SU-DHL-6 (cell line): ENCODE measurements around the gene GPR162.

Experiments
- EZH2phosphoT487 ChIP-seq: fragments of 200-600 bp; sonication (generic), shearing (Covaris generic); conservative IDR thresholded peaks from 2 replicates; pipeline ENCODE4 v1.6.1; 2018; ENCODE audit warnings: mild to moderate bottlenecking, antibody characterized with exemption, low read length, moderate library complexity, mixed read lengths
- TF ChIP-seq, protein P1 (sequence below): fragments of 200-600 bp; sonication (generic); IDR thresholded peaks from one replicate; pipeline ENCODE4 v1.5.1; 2017; ENCODE audit warnings: antibody characterized with exemption, mild to moderate bottlenecking, low read length, moderate library complexity; ENCODE audit not compliant: insufficient read depth, poor library complexity, severe bottlenecking

DNA sequence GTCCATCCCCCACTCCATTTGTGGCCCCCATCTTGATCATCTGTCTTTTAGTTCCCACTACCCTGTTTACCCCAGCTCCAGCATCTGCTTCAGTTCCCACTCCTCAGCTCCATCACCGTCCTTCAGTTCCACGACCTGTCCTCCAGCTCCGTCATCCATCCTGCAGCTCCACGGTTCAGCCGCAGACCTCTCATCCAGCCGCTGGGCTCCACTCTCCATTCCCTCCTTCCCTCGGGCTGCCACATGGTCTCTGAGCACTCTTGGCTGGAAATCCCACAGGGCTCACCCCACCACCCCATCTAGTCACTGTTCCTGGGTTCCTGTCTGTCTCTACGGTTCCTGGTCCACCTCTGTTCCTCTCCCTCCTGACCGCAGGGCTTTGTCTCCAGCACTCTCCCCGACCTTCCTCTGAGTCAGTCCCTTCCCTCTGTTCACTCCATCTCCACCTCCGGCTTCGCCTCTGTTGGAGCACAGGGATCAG is 3.3 kb downstream of the GPR162 start:
- TF ChIP-seq, protein P1, sequence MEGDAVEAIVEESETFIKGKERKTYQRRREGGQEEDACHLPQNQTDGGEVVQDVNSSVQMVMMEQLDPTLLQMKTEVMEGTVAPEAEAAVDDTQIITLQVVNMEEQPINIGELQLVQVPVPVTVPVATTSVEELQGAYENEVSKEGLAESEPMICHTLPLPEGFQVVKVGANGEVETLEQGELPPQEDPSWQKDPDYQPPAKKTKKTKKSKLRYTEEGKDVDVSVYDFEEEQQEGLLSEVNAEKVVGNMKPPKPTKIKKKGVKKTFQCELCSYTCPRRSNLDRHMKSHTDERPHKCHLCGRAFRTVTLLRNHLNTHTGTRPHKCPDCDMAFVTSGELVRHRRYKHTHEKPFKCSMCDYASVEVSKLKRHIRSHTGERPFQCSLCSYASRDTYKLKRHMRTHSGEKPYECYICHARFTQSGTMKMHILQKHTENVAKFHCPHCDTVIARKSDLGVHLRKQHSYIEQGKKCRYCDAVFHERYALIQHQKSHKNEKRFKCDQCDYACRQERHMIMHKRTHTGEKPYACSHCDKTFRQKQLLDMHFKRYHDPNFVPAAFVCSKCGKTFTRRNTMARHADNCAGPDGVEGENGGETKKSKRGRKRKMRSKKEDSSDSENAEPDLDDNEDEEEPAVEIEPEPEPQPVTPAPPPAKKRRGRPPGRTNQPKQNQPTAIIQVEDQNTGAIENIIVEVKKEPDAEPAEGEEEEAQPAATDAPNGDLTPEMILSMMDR: no peak
- no peak for TF ChIP-seq EZH2phosphoT487
